Keratinocyte (primary cell): ENCODE data around the gene MIOX.

ENCODE experiments used
- CTCF ChIP-seq, 3 experiments: IDR thresholded peaks in 1 of 3; conservative IDR thresholded peaks in 1 of 3; optimal IDR thresholded peaks in 1 of 3; 2 replicates in 2 of 3; 3 replicates in 1 of 3; pipeline versions ENCODE3 to v1.5.1; 2011; ENCODE audit warnings: low read length in 3 of 3, mild to moderate bottlenecking in 3 of 3, moderate library complexity in 2 of 3, control low read depth in 1 of 3, inconsistent platforms in 1 of 3; ENCODE audit not compliant: insufficient read depth in 2 of 3; ENCODE audit errors: extremely low read depth in 1 of 3
- EZH2 ChIP-seq: IDR thresholded peaks from one replicate; pipeline ENCODE4 v1.6.1; 2012; ENCODE audit warnings: inconsistent platforms, mild to moderate bottlenecking, low read length, moderate library complexity

- TF ChIP-seq CTCF (optimal IDR thresholded peaks at IDR 0.05 in 1 of 3, IDR thresholded peaks at IDR 0.05 in 1 of 3, conservative IDR thresholded peaks at IDR 0.05 in 1 of 3; ENCODE audit: extremely low read depth in 1 of 3, insufficient read depth in 2 of 3, low read length in 3 of 3) (no peak), EZH2 (no peak)
These were observed 49.0 kb upstream of the MIOX start for GRCh38 chr22:50437511-50438304.
